Osteoblast (primary cell): ENCODE data around the gene PIGR. TPM values are rescaled to one million over a fixed set of nuclear protein-coding genes. Genes with fewer than 3 reads are reported as not detected.

Experiments
- DNase-seq: peaks from one replicate; pipeline ENCODE4 v3.0.0; 2011; ENCODE audit warnings: low spot score, mixed read lengths; ENCODE audit not compliant: insufficient read length; ENCODE audit errors: missing footprints
- H2AFZ ChIP-seq: 2 replicates; pipeline ENCODE4 v1.6.0; 2011; ENCODE audit warnings: mild to moderate bottlenecking, low read length
- H3K27ac ChIP-seq: 2 replicates; pipeline ENCODE4 v1.5.1; 2011; ENCODE audit warnings: mild to moderate bottlenecking, low read depth, low read length, moderate library complexity
- H3K27me3 ChIP-seq: 2 replicates; pipeline ENCODE4 v1.6.0; 2012; ENCODE audit warnings: mild to moderate bottlenecking, control low read depth, inconsistent platforms, low read length, moderate library complexity; ENCODE audit not compliant: insufficient read depth
- H3K36me3 ChIP-seq: 2 replicates; pipeline ENCODE4 v1.5.1; 2011; ENCODE audit warnings: mild to moderate bottlenecking, low read length, control low read depth, moderate library complexity; ENCODE audit not compliant: insufficient read depth
- H3K4me1 ChIP-seq: 2 replicates; pipeline ENCODE4 v1.5.1; 2011; ENCODE audit warnings: mild to moderate bottlenecking, low read length, control low read depth, moderate library complexity; ENCODE audit not compliant: insufficient read depth
- H3K4me2 ChIP-seq: 2 replicates; pipeline ENCODE4 v1.6.0; 2011; ENCODE audit warnings: mild to moderate bottlenecking, low read length; ENCODE audit not compliant: insufficient read depth
- H3K4me3 ChIP-seq: fragments of 200-600 bp; sonication (generic); 3 replicates; pipeline ENCODE4 v1.5.1; 2012; ENCODE audit warnings: mild to moderate bottlenecking, low read length, inconsistent platforms; ENCODE audit not compliant: insufficient read depth
- H3K79me2 ChIP-seq: 2 replicates; pipeline ENCODE4 v1.6.0; 2012; ENCODE audit warnings: mild to moderate bottlenecking, low read length, control low read depth, inconsistent platforms; ENCODE audit not compliant: insufficient read depth
- H3K9me3 ChIP-seq: 2 replicates; pipeline ENCODE4 v1.5.1; 2011; ENCODE audit warnings: low read depth, low read length, control low read depth
- H4K20me1 ChIP-seq: 2 replicates; pipeline ENCODE4 v1.6.0; 2012; ENCODE audit warnings: mild to moderate bottlenecking, low read length, control low read depth; ENCODE audit not compliant: insufficient read depth
- total RNA-seq: library from RNA; depleted of rRNA; stranded (reverse); fragments of >200 nt; gene quantifications from 2 replicates; pipeline ENCODE4 v1.2.3, GENCODE V29; 2012
- TF ChIP-seq, protein P1 (sequence below): IDR thresholded peaks from 2 replicates; pipeline ENCODE4 v1.5.1; 2011; ENCODE audit warnings: mild to moderate bottlenecking, low read depth, low read length, moderate library complexity; ENCODE audit errors: extremely low read depth

The PIGR gene
- total RNA-seq, 1 donor = not detected

- Histone ChIP-seq H3K27ac (no peak overlapping the region), H3K4me3 (no peak overlapping the region), H3K27me3 (peaks cover 17% of the 10 kb centered on the region), H4K20me1 (no peaks in the 10 kb centered on the region), H3K36me3 (no peaks in the 10 kb centered on the region), H3K79me2 (no peaks in the 10 kb centered on the region), H2AFZ (no peak overlapping the region), H3K9me3 (no peaks in the 10 kb centered on the region), H3K4me2 (no peak overlapping the region), H3K4me1 (no peaks in the 10 kb centered on the region)
- TF ChIP-seq, protein P1, sequence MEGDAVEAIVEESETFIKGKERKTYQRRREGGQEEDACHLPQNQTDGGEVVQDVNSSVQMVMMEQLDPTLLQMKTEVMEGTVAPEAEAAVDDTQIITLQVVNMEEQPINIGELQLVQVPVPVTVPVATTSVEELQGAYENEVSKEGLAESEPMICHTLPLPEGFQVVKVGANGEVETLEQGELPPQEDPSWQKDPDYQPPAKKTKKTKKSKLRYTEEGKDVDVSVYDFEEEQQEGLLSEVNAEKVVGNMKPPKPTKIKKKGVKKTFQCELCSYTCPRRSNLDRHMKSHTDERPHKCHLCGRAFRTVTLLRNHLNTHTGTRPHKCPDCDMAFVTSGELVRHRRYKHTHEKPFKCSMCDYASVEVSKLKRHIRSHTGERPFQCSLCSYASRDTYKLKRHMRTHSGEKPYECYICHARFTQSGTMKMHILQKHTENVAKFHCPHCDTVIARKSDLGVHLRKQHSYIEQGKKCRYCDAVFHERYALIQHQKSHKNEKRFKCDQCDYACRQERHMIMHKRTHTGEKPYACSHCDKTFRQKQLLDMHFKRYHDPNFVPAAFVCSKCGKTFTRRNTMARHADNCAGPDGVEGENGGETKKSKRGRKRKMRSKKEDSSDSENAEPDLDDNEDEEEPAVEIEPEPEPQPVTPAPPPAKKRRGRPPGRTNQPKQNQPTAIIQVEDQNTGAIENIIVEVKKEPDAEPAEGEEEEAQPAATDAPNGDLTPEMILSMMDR = no peak
- DNase-seq = no peak
Observed at GRCh38 chr1:206952171-206952570, 5.9 kb upstream of the PIGR start.

GRCh38 chr1:206951318-206952100, 5.2 kb upstream of the PIGR start:
- no peaks in the 10 kb centered on the region for H3K4me1 ChIP-seq
- no peak overlapping the region for H3K4me2 ChIP-seq
- TF ChIP-seq, protein P1 = no peak
- H3K27me3 ChIP-seq = peaks cover 20% of the 10 kb centered on the region
- no peaks in the 10 kb centered on the region for H4K20me1 ChIP-seq
- H3K4me3 ChIP-seq = no peak overlapping the region
- no peaks in the 10 kb centered on the region for H3K79me2 ChIP-seq
- no peak overlapping the region for H3K27ac ChIP-seq
- no peaks in the 10 kb centered on the region for H3K9me3 ChIP-seq
- no peak for DNase-seq
- no peak overlapping the region for H2AFZ ChIP-seq
- no peaks in the 10 kb centered on the region for H3K36me3 ChIP-seq

DNA sequence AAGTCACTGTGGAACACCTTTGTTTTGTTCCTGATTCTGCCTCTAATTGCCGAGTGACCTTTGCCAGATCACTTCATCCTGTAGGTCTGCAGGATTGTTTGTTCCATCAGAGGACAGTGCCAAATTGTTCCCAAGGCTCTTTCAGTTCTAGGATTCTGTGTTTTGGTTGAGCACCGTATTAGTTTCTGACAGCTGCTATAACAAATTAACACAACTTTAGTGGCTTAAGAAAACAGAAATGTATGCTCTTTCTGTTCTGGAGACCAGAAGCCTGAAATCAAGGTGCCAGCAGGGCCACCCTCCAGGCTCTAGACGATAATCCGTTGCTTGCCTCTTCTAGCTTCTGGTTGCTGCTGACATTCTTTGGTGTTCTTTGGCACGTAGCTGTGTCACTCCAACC, 3.4 kb upstream of the PIGR start:
- H3K4me3 ChIP-seq = no peak overlapping the region
- no peak overlapping the region for H2AFZ ChIP-seq
- H3K9me3 ChIP-seq = no peaks in the 10 kb centered on the region
- no peaks in the 10 kb centered on the region for H4K20me1 ChIP-seq
- no peak for DNase-seq
- no peaks in the 10 kb centered on the region for H3K36me3 ChIP-seq
- TF ChIP-seq, protein P1 = no peak
- H3K4me1 ChIP-seq = no peaks in the 10 kb centered on the region
- H3K79me2 ChIP-seq = no peaks in the 10 kb centered on the region
- H3K27ac ChIP-seq = no peak overlapping the region
- H3K27me3 ChIP-seq = peaks cover 15% of the 10 kb centered on the region
- H3K4me2 ChIP-seq = no peak overlapping the region

GRCh38 chr1:206949208-206949607, 2.9 kb upstream of the PIGR start:
- DNase-seq = no peak
- Histone ChIP-seq H3K4me2 (no peak overlapping the region), H4K20me1 (no peaks in the 10 kb centered on the region), H3K4me1 (no peaks in the 10 kb centered on the region), H3K27ac (no peak overlapping the region), H3K79me2 (no peaks in the 10 kb centered on the region), H3K9me3 (no peaks in the 10 kb centered on the region), H3K27me3 (peaks cover 15% of the 10 kb centered on the region), H2AFZ (no peak overlapping the region), H3K36me3 (no peaks in the 10 kb centered on the region), H3K4me3 (no peak overlapping the region)
- TF ChIP-seq, protein P1 = no peak
